ENCODE data around the gene PLSCR4.

PLSCR4 gene

GRCh38 chr3:146214493-146214892 is 36.4 kb downstream of the PLSCR4 start:
- H3K4me3 ChIP-seq (ENCODE audit: low read depth, low read length) = no peak overlapping the region
- TF ChIP-seq ZNF302 (tag by site-specific recombination; IDR thresholded peaks at IDR 0.05; ENCODE audit: low read depth) (no peak), ZNF274 (IDR thresholded peaks at IDR 0.05; ENCODE audit: low read length) (no peak), ZNF274 (tag by site-specific recombination; IDR thresholded peaks at IDR 0.05; ENCODE audit: borderline replicate concordance) (no peak), PATZ1 (tag by site-specific recombination; IDR thresholded peaks at IDR 0.05) (no peak), SCRT2 (tag by site-specific recombination; IDR thresholded peaks at IDR 0.05) (no peak), ZBTB10 (tag by site-specific recombination; IDR thresholded peaks at IDR 0.05) (no peak), ZFP3 (tag by site-specific recombination; IDR thresholded peaks at IDR 0.05; ENCODE audit: low read depth) (no peak), KLF17 (tag by site-specific recombination; IDR thresholded peaks at IDR 0.05) (no peak), REST (tag by site-specific recombination; IDR thresholded peaks at IDR 0.05) (no peak), TSHZ1 (tag by site-specific recombination; IDR thresholded peaks at IDR 0.05; ENCODE audit: borderline replicate concordance) (no peak), GLI2 (tag by site-specific recombination; IDR thresholded peaks at IDR 0.05; ENCODE audit: borderline replicate concordance, low read depth) (no peak), ZNF513 (tag by site-specific recombination; IDR thresholded peaks at IDR 0.05) (no peak), ZBTB11 (tag by site-specific recombination; conservative IDR thresholded peaks at IDR 0.05; ENCODE audit: low read depth) (no peak)
- H3K9me3 ChIP-seq (ENCODE audit: control insufficient read depth, insufficient read depth, low read depth, low read length) = no peaks in the 10 kb centered on the region
- no peaks in the 10 kb centered on the region for H3K36me3 ChIP-seq (ENCODE audit: control insufficient read depth in 2 of 2, insufficient read depth in 1 of 2, low read length in 2 of 2)
- POLR2A ChIA-PET = no interaction called here
- H3K27ac ChIP-seq (ENCODE audit: extremely low read depth, low read depth, low read length) = no peak overlapping the region
- H3K4me1 ChIP-seq (ENCODE audit: control insufficient read depth, insufficient read depth, low read length) = no peaks in the 10 kb centered on the region
- CTCF ChIA-PET = no interaction called here
